Heart right ventricle (tissue), 16 donors: ENCODE data around the gene EDEM1. TPM values are rescaled to one million over a fixed set of nuclear protein-coding genes. Genes with fewer than 3 reads are reported as not detected.

Source experiments
- ATAC-seq, 8 donors: fragments of 200-7000 bp; cut with Tn5 transposase; one replicate each; pipeline ENCODE4 v1.9.1; 2020; ENCODE audit warnings: mild to moderate bottlenecking in 8 of 8, moderate library complexity in 8 of 8, moderate number of reproducible peaks in 1 of 8
- DNase-seq, 2 donors: peaks; one replicate each; pipeline ENCODE4 v3.0.0-alpha.2; 2020
- H3K27ac ChIP-seq, 10 donors: fragments of 200-600 bp; sonication (generic) in 2 of 10; one replicate each; pipeline versions ENCODE4 v1.5.0 to v1.8.0; 2020 to 2022; ENCODE audit warnings: mild to moderate bottlenecking in 3 of 10
- H3K27me3 ChIP-seq, 7 donors: fragments of 200-600 bp; one replicate each; pipeline ENCODE4 v1.8.0; 2021 to 2022; ENCODE audit warnings: mild to moderate bottlenecking in 2 of 7
- H3K36me3 ChIP-seq, 9 donors: fragments of 200-600 bp; sonication (generic) in 1 of 9; one replicate each; pipeline versions ENCODE4 v1.5.0 to v1.8.0; 2020 to 2022; ENCODE audit warnings: mild to moderate bottlenecking in 2 of 9
- H3K4me1 ChIP-seq, 9 donors: fragments of 200-600 bp; sonication (generic) in 1 of 9; one replicate each; pipeline versions ENCODE4 v1.5.0 to v1.8.0; 2020 to 2022; ENCODE audit warnings: mild to moderate bottlenecking in 4 of 9
- H3K4me3 ChIP-seq, 10 donors: fragments of 200-600 bp; sonication (generic) in 2 of 10; one replicate each; pipeline versions ENCODE4 v1.5.0 to v1.8.0; 2020 to 2022; ENCODE audit warnings: mild to moderate bottlenecking in 7 of 10, moderate library complexity in 2 of 10
- H3K9me3 ChIP-seq, 11 donors: fragments of 200-600 bp in 10 of 11; sonication (generic) in 2 of 11; one replicate each; pipeline versions ENCODE4 v1.5.0 to v1.8.0; 2013 to 2022; ENCODE audit warnings: mild to moderate bottlenecking in 2 of 11, control low read depth in 1 of 11, moderate library complexity in 1 of 11
- WGBS, 2 donors: extraction: QIAGEN DNeasy Blood & Tissue Kit; methylation state at CpG; one replicate each; pipeline ENCODE4 v1.1.7; 2013; ENCODE audit warnings: inconsistent platforms in 1 of 2; 5-methylcytosine and 5-hydroxymethylcytosine counted together
- intact Hi-C, 10 donors: fragments of 100-400 bp; cut with DNase I; formaldehyde crosslinking; loops; one replicate each; pipeline versions ENCODE4 v1.11.1 to v1.14.2; 2022
- polyA plus RNA-seq, 2 donors: library from polyadenylated mRNA; stranded (reverse); fragments of 200-250 nt; gene quantifications; one replicate each; pipeline ENCODE4 v1.2.3, GENCODE V29; 2013
- total RNA-seq, 10 donors: library from RNA; stranded (reverse); fragmentation: NEBNext Ultra II Directional in 3 of 10; extraction: Animal tissue kit (Norgen Biotek cat#: 25700) in 3 of 10; gene quantifications; one replicate each; pipeline versions ENCODE4 v1.2.1 to v1.2.4, GENCODE V29; 2021 to 2023
- TF ChIP-seq, protein P1 (sequence below), 9 donors: fragments of 200-600 bp; sonication (generic) in 2 of 9; IDR thresholded peaks; one replicate each; pipeline versions ENCODE4 v1.5.0 to v1.8.0; 2021 to 2022; ENCODE audit warnings: antibody characterized with exemption in 9 of 9, mild to moderate bottlenecking in 5 of 9, moderate library complexity in 1 of 9
- donor health status: Arrhythmogenic right ventricular cardiomyopathy.
- donor health status: ischemic (EF 13 %, LVEDD 7.1; RV severe dilation, severe dysfunction).
- donor health status: healthy with polysubstance abuse.
- donor health status: DM: no; HTN: yes; CAD: no.
- donor health status: DM: no; HTN: no; CAD: no.
- donor health status: ischemic (EF 25% LVEDD 6.9; RV normal size, moderate dysfunction).
- donor health status: ischemic (EF 25% LVEDD 5.7; RV mildly dilated, moderate dysfunction).
- donor health status: healthy.
- donor health status: DM: yes; HTN: yes; CAD: no.
- donor health status: Ischemic cardiomyopathy.
- donor health status: ischemic (EF 35%, LVEDD 5.7; RV mildly dilated, moderate dysfunction).
- donor health status: nonischemic (EF 11% LVEDD 7.7; RV severe dilation, severe dysfunction).
- donor health status: DM: yes; HTN: yes; CAD: no.
- donor health status: PGD.
- donor health status: ischemic (EF 29% LVEDD 5.4; RV normal size, mild dysfunction).
- donor health status: nonischemic (EF 23%, LVEDD 6.1; RV moderate dilation, normal function).

Gene EDEM1
- total and polyA plus RNA-seq, 12 donors = 2.2 to 19.0 (median 9.1) TPM

DNA sequence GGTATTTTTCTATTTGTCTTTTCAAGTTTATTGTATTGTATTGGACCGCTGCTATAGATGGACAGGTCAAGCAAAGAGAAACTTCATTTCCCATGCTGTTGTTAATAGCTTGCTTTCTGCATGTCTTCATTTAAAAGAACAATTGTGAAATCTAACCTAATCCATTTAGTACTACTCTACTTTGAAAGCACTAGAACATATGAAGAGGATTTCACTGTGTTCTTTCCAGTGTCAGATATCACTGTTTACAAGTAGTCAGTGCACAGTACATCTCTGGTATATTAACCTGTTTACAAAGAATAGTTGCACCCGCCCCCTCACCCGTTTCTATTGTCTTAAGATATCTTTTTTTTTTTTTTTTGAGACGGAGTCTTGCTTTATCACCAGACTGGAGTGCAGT lies 21.8 kb upstream of the EDEM1 start:
- ATAC-seq (peak in 1 of 8 donors; percentile 78), DNase-seq (no peak)
- TF ChIP-seq, protein P1, sequence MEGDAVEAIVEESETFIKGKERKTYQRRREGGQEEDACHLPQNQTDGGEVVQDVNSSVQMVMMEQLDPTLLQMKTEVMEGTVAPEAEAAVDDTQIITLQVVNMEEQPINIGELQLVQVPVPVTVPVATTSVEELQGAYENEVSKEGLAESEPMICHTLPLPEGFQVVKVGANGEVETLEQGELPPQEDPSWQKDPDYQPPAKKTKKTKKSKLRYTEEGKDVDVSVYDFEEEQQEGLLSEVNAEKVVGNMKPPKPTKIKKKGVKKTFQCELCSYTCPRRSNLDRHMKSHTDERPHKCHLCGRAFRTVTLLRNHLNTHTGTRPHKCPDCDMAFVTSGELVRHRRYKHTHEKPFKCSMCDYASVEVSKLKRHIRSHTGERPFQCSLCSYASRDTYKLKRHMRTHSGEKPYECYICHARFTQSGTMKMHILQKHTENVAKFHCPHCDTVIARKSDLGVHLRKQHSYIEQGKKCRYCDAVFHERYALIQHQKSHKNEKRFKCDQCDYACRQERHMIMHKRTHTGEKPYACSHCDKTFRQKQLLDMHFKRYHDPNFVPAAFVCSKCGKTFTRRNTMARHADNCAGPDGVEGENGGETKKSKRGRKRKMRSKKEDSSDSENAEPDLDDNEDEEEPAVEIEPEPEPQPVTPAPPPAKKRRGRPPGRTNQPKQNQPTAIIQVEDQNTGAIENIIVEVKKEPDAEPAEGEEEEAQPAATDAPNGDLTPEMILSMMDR (IDR thresholded peaks at IDR 0.05) = no peak
- peaks cover 0 to 74% (median 37%) of the 10 kb centered on the region in 9 donors for H3K4me1 ChIP-seq
- H3K27me3 ChIP-seq = no peaks in the 10 kb centered on the region
- H3K9me3 ChIP-seq = no peaks in the 10 kb centered on the region
- no peak overlapping the region for H3K4me3 ChIP-seq
- peaks cover 0 to 5% (median 0%) of the 10 kb centered on the region in 9 donors for H3K36me3 ChIP-seq
- no peak overlapping the region for H3K27ac ChIP-seq
- WGBS, 2 donors = 83% methylated on average over 4 of the region's 4 CpGs
- intact Hi-C loops = no loop called here

DNA sequence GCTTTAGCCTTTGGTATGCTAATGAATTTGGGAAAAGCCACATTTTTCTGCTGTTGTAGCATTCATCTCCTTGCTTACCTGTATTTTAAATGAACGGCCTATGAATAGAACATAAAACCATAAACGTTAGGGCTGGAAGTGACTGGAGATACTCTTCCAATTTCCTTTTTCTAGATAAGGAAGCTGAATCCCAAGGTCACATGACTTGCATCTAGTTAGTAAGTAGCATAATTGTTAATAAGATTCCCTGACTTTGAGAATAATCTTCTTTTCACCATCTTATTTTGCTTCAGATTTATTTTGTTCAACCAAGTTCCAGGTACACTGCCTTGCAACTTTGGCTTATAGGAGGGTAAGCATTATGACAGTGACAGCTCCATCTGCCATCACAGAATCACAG lies 20.7 kb upstream of the EDEM1 start:
- Histone ChIP-seq H3K27me3 (no peaks in the 10 kb centered on the region), H3K36me3 (peaks cover 0 to 17% (median 8%) of the 10 kb centered on the region in 9 donors), H3K27ac (no peak overlapping the region), H3K4me3 (no peak overlapping the region), H3K4me1 (peaks cover 0 to 63% (median 26%) of the 10 kb centered on the region in 9 donors), H3K9me3 (no peaks in the 10 kb centered on the region)
- WGBS, 2 donors = 52 to 53% methylated on average over 2 of the region's 2 CpGs
- TF ChIP-seq, protein P1 (IDR thresholded peaks at IDR 0.05) = no peak
- ATAC-seq (no peak), DNase-seq (no peak)
- intact Hi-C loops = no loop called here

DNA sequence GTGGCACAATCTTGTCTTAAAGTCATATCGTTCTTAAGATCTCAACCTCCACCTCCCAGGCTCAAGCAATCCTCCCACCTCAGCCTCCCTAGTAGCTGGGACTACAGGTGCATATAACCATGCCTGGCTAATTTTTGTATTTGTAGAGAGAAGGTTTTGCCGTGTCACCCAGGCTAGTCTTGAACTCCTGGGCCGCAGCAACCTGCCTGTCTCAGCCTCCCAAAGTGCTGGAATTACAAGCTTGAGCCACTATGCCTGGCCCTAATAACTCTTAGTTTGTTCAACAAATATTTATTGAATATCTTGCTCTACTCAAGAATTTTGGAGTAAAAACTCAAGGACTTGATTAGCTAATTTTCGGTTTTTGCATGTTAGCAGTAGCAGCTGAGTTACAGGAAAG lies 19.4 kb upstream of the EDEM1 start:
- TF ChIP-seq, protein P1 (IDR thresholded peaks at IDR 0.05) = no peak
- no peak for DNase-seq
- intact Hi-C loops = no loop called here
- WGBS, 2 donors = 95 to 97% methylated on average over 4 of the region's 4 CpGs
- Histone ChIP-seq H3K4me3 (no peak overlapping the region), H3K9me3 (no peaks in the 10 kb centered on the region), H3K27me3 (no peaks in the 10 kb centered on the region), H3K4me1 (peaks cover 0 to 51% (median 19%) of the 10 kb centered on the region in 9 donors), H3K27ac (no peak overlapping the region), H3K36me3 (peaks cover 0 to 29% (median 20%) of the 10 kb centered on the region in 9 donors)
- ATAC-seq = no peak

DNA sequence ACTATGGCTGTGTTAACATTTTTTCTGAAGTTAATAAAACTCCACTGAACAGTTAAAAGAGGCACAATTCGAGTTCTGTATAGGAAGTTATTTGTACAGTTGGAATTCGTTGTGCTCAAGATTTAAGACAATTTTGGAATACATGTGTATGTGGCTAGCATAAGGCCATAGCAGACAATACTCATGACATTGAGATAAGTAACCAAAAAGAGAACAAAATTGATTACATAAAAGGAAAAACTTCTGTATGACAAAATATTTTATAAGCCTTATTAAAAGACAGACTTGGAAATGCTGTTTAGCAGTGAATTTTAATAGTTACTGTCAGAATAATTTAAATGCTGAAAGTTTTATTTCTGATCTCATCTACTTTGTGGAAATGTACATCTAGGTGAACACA lies 17.7 kb upstream of the EDEM1 start:
- peak overlapping the region in 1 of 10 donors; percentile 17 for H3K27ac ChIP-seq
- WGBS, 2 donors = 52 to 59% methylated on average over 2 of the region's 2 CpGs
- H3K4me1 ChIP-seq = peaks cover 0 to 43% (median 18%) of the 10 kb centered on the region in 9 donors
- H3K4me3 ChIP-seq = no peak overlapping the region
- no peaks in the 10 kb centered on the region for H3K27me3 ChIP-seq
- DNase-seq = no peak
- TF ChIP-seq, protein P1 (IDR thresholded peaks at IDR 0.05) = no peak
- H3K36me3 ChIP-seq = peaks cover 0 to 46% (median 29%) of the 10 kb centered on the region in 9 donors
- intact Hi-C loops = no loop called here
- no peak for ATAC-seq
- no peaks in the 10 kb centered on the region for H3K9me3 ChIP-seq
